OCI-LY7 (cell line): Measurements from ENCODE around the gene MRPL20. TPM values are rescaled to one million over a fixed set of nuclear protein-coding genes. Genes with fewer than 3 reads are reported as not detected.

Experiments used
- BruUV-seq: library from RNA; stranded (reverse); fragments of 400-500 nt; replicated peaks from 2 replicates; lab custom pipeline; 2021; lab: Mats Ljungman, UMichigan
- CTCF ChIA-PET: fragments of 300-600 bp; sonication (Branson Sonifier 250); formaldehyde crosslinking; loops from one replicate; lab custom pipeline; 2022; ENCODE audit warnings: antibody characterized with exemption; ENCODE audit not compliant: unreplicated experiment; lab: Charles Lee
- POLR2A ChIA-PET: fragments of 300-600 bp; sonication (Branson Sonifier 250); formaldehyde crosslinking; loops from one replicate; lab custom pipeline; 2022; ENCODE audit warnings: antibody characterized with exemption; lab: Charles Lee
- DNase-seq: peaks from one replicate; pipeline ENCODE4 v3.0.0-alpha.2; 2015; ENCODE audit warnings: low spot score
- H2AFZ ChIP-seq: fragments of 200-600 bp; sonication (generic), shearing (Covaris generic); 2 replicates; pipeline ENCODE4 v1.6.1; 2014; ENCODE audit warnings: mild to moderate bottlenecking, antibody characterized with exemption, low read length, moderate library complexity
- H3K27ac ChIP-seq: fragments of 200-600 bp; sonication (generic); 2 replicates; pipeline ENCODE4 v1.5.1; 2014; ENCODE audit warnings: mixed run types, low read depth, mild to moderate bottlenecking, moderate library complexity, low read length, inconsistent platforms; ENCODE audit not compliant: poor library complexity, severe bottlenecking
- H3K36me3 ChIP-seq: fragments of 200-600 bp; sonication (generic); 2 replicates; pipeline ENCODE4 v1.6.1; 2014; ENCODE audit warnings: mild to moderate bottlenecking, antibody characterized with exemption, low read length, moderate library complexity, mixed read lengths; ENCODE audit not compliant: insufficient read depth
- H3K4me1 ChIP-seq: fragments of 200-600 bp; sonication (generic); 2 replicates; pipeline ENCODE4 v1.5.1; 2014; ENCODE audit warnings: mild to moderate bottlenecking, low read length; ENCODE audit not compliant: insufficient read depth, poor library complexity, severe bottlenecking
- H3K4me2 ChIP-seq: fragments of 200-600 bp; sonication (generic); 2 replicates; pipeline ENCODE4 v1.6.1; 2014; ENCODE audit warnings: mild to moderate bottlenecking, low read length
- H3K4me3 ChIP-seq: fragments of 200-600 bp; sonication (generic); 2 replicates; pipeline ENCODE4 v1.5.1; 2014; ENCODE audit warnings: mild to moderate bottlenecking, low read depth, low read length; ENCODE audit not compliant: poor library complexity, severe bottlenecking
- H3K79me2 ChIP-seq: fragments of 200-600 bp; sonication (generic); 2 replicates; pipeline ENCODE4 v1.6.1; 2016; ENCODE audit warnings: low read depth, mild to moderate bottlenecking, low read length, moderate library complexity, mixed read lengths; ENCODE audit not compliant: insufficient read depth
- H3K9me2 ChIP-seq: fragments of 200-600 bp; sonication (generic); 2 replicates; pipeline ENCODE4 v1.6.1; 2016; ENCODE audit warnings: mild to moderate bottlenecking, low read length, mixed read lengths; ENCODE audit not compliant: insufficient read depth
- H3K9me3 ChIP-seq: fragments of 200-600 bp; sonication (generic); 2 replicates; pipeline ENCODE4 v1.6.1; 2014; ENCODE audit warnings: mild to moderate bottlenecking, mixed run types, low read length, mixed read lengths
- H4K20me1 ChIP-seq: fragments of 200-600 bp; sonication (generic); 2 replicates; pipeline ENCODE4 v1.6.1; 2014; ENCODE audit warnings: mild to moderate bottlenecking, antibody characterized with exemption, low read length, moderate library complexity, mixed read lengths; ENCODE audit not compliant: insufficient read depth
- CTCF ChIP-seq: fragments of 200-600 bp; sonication (generic); conservative IDR thresholded peaks from 2 replicates; pipeline ENCODE4 v1.5.1; 2014; ENCODE audit warnings: mild to moderate bottlenecking, antibody characterized with exemption, low read length, moderate library complexity, mixed read lengths
- EZH2phosphoT487 ChIP-seq: fragments of 200-600 bp; sonication (generic); IDR thresholded peaks from 2 replicates; pipeline ENCODE4 v1.6.1; 2018; ENCODE audit warnings: low read depth, borderline replicate concordance, mild to moderate bottlenecking, mixed run types, antibody characterized with exemption, low read length, moderate library complexity, mixed read lengths
- intact Hi-C: fragments of 100-400 bp; cut with micrococcal nuclease; formaldehyde crosslinking; loops from one replicate; pipeline ENCODE4 v1.10.0; 2022; ENCODE audit not compliant: unreplicated experiment
- total RNA-seq, 2 experiments: library from RNA; depleted of rRNA in 1 of 2; stranded (reverse); fragments of >200 nt in 1 of 2; shearing (Covaris generic) in 1 of 2; gene quantifications; 2 replicates each; pipeline ENCODE4 v1.2.3, GENCODE V29; 2014 to 2022

The MRPL20 gene
- total RNA-seq, 2 experiments from 2014 or later: 143 to 165 TPM

GRCh38 chr1:1380860-1381259 is 26.2 kb downstream of the MRPL20 start:
- no peak for DNase-seq
- Histone ChIP-seq H4K20me1 (no peaks in the 10 kb centered on the region), H3K79me2 (peaks cover 9% of the 10 kb centered on the region; the same call in 1 of the 2 replicates), H3K4me3 (no peak overlapping the region), H2AFZ (no peak overlapping the region), H3K4me2 (no peak overlapping the region), H3K27ac (no peak overlapping the region), H3K36me3 (peaks cover 52% of the 10 kb centered on the region), H3K9me2 (no peaks in the 10 kb centered on the region), H3K9me3 (no peaks in the 10 kb centered on the region), H3K4me1 (peaks cover 12% of the 10 kb centered on the region)
- ChIA-PET POLR2A (no interaction called here), CTCF (no interaction called here)
- intact Hi-C loops: no loop called here
- TF ChIP-seq CTCF (no peak), EZH2phosphoT487 (no peak)
- no TSS peak for BruUV-seq

GRCh38 chr1:1377540-1378205 is 29.4 kb downstream of the MRPL20 start:
- Histone ChIP-seq H4K20me1 (no peaks in the 10 kb centered on the region), H3K9me3 (no peaks in the 10 kb centered on the region), H3K36me3 (peaks cover 47% of the 10 kb centered on the region), H3K4me1 (peaks cover 27% of the 10 kb centered on the region), H3K4me3 (no peak overlapping the region), H2AFZ (no peak overlapping the region), H3K27ac (no peak overlapping the region), H3K79me2 (peaks cover 30% of the 10 kb centered on the region), H3K9me2 (no peaks in the 10 kb centered on the region), H3K4me2 (no peak overlapping the region)
- intact Hi-C loops: no loop called here
- ChIA-PET CTCF (interaction anchor here (0.9 kb wide), 1 partner anchor 21 kb away, joined by 3 read pairs; the partner anchor contains the start of gene CCNL2), POLR2A (interaction anchor here (0.5 to 0.8 kb wide), 3 partner anchors 9 to 735 kb away, joined by 3 read pairs; no protein-coding TSS in a partner anchor)
- BruUV-seq: no TSS peak
- DNase-seq: no peak
- no peak for TF ChIP-seq EZH2phosphoT487
- TF ChIP-seq CTCF: no peak

- H3K4me2 ChIP-seq: peak overlapping the region; percentile 64
- H3K79me2 ChIP-seq: peaks cover 22% of the 10 kb centered on the region
- H3K9me2 ChIP-seq: no peaks in the 10 kb centered on the region
- no TSS peak for BruUV-seq
- ChIA-PET CTCF (no interaction called here), POLR2A (interaction anchor here (0.5 to 0.6 kb wide), 2 partner anchors 121 to 736 kb away, joined by 3 read pairs; no protein-coding TSS in a partner anchor)
- no peaks in the 10 kb centered on the region for H4K20me1 ChIP-seq
- no peak for DNase-seq
- no peak overlapping the region for H2AFZ ChIP-seq
- TF ChIP-seq CTCF: no peak
- no peak for TF ChIP-seq EZH2phosphoT487
- peaks cover 50% of the 10 kb centered on the region for H3K36me3 ChIP-seq
- peaks cover 34% of the 10 kb centered on the region for H3K4me1 ChIP-seq
- H3K4me3 ChIP-seq: peak overlapping the region; percentile 99
- peak overlapping the region; percentile 75 for H3K27ac ChIP-seq
- no peaks in the 10 kb centered on the region for H3K9me3 ChIP-seq
- intact Hi-C loops: no loop called here
Observed at GRCh38 chr1:1376551-1377226, 30.4 kb downstream of the MRPL20 start.
